CD1c-positive myeloid dendritic cell (primary cell): Measurements from ENCODE around the gene CAPS.
"Not testable (repeated sequence)": the region's sequence is repeated elsewhere in the genome, so short reads cannot be mapped to it uniquely, and the experiment has no call there.

Source experiments
- DNase-seq: peaks from one replicate; pipeline ENCODE4 v3.0.0-alpha.2; 2016; ENCODE audit errors: extremely low spot score

CAPS gene

GRCh38 chr19:5913739-5914357, at the start of gene CAPS:
TSS of gene CAPS (plus strand) at chr19:5914254. CDS start at chr19:5914407, 153 bp downstream.
- no peak for DNase-seq

GRCh38 chr19:5864725-5865486, 49.1 kb upstream of the CAPS start:
- DNase-seq, result no peak

- no peak for DNase-seq
Observed at GRCh38 chr19:5865772-5866171, 48.3 kb upstream of the CAPS start.

- DNase-seq, result no peak
Observed at GRCh38 chr19:5867201-5868136, 46.6 kb upstream of the CAPS start.

- DNase-seq, result no peak
Observed at GRCh38 chr19:5870986-5871394, 43.1 kb upstream of the CAPS start.

- DNase-seq, result no peak
Observed at GRCh38 chr19:5873617-5874199, 40.3 kb upstream of the CAPS start.

- DNase-seq, result peak; percentile 39
Observed at GRCh38 chr19:5874496-5874895, 39.6 kb upstream of the CAPS start.

GRCh38 chr19:5877427-5877826, 36.6 kb upstream of the CAPS start:
- no peak for DNase-seq

GRCh38 chr19:5877882-5878281, 36.2 kb upstream of the CAPS start:
- DNase-seq, result no peak

GRCh38 chr19:5880196-5880595, 33.9 kb upstream of the CAPS start:
- DNase-seq, result no peak

- no peak for DNase-seq
Observed at GRCh38 chr19:5880604-5881078, 33.4 kb upstream of the CAPS start.

- no peak for DNase-seq
Observed at GRCh38 chr19:5881543-5882299, 32.3 kb upstream of the CAPS start.

- DNase-seq, result no peak
Observed at GRCh38 chr19:5882421-5882968, 31.6 kb upstream of the CAPS start.

GRCh38 chr19:5883157-5883873, 30.7 kb upstream of the CAPS start:
- not testable (repeated sequence) for DNase-seq

- peak; percentile 56 for DNase-seq
Observed at GRCh38 chr19:5884065-5884811, 29.8 kb upstream of the CAPS start.

- no peak for DNase-seq
Observed at GRCh38 chr19:5889288-5889971, 24.6 kb upstream of the CAPS start.

- no peak for DNase-seq
Observed at GRCh38 chr19:5890099-5890498, 24.0 kb upstream of the CAPS start.

GRCh38 chr19:5891572-5891937, 22.5 kb upstream of the CAPS start:
- no peak for DNase-seq
